ENCODE data around the gene ODF2. TPM values are rescaled to one million over a fixed set of nuclear protein-coding genes. Genes with fewer than 3 reads are reported as not detected.

Gene ODF2
- polyA plus RNA-seq, 1 of the 3 experiments (the other 2 are of a cell fraction) = 35.7 TPM

DNA sequence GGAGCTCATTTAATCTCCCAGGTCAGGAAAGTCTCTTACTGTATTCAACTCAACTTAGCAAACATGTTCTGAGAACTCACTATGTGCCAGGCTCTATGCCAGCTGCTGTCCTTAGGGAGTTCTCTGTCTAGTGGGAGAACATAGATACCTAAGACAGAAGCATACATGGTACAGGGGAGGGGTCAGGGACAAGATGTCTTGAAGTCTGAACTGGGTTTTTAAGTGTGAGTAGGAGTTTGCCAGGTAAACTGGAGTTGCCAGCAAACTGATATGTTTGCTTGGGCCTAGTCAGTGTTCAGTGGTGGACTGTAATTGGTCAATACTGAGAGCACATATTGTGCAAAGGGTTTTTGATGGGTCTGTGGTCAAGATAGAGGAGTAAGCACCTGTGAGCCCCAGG is 30.4 kb downstream of the ODF2 start:
- Histone ChIP-seq H3K4me2 (no peak overlapping the region), H3K9ac (no peak overlapping the region), H4K20me1 (ENCODE audit: insufficient read depth) (no peaks in the 10 kb centered on the region), H3K9me3 (no peaks in the 10 kb centered on the region), H3K27me3 (ENCODE audit: insufficient read depth) (no peaks in the 10 kb centered on the region), H3K36me3 (replicated peaks in 1 of 2; ENCODE audit: control insufficient read depth in 1 of 2, insufficient read depth in 2 of 2, low read length in 1 of 2) (peaks cover 41 to 51% of the 10 kb centered on the region in 2 experiments), H3K4me3 (ENCODE audit: low read depth in 2 of 2, low read length in 1 of 2) (no peak overlapping the region), H3F3A (replicated peaks; ENCODE audit: insufficient read depth) (no peaks in the 10 kb centered on the region), H3K79me2 (ENCODE audit: insufficient read depth) (no peaks in the 10 kb centered on the region), H3K4me1 (ENCODE audit: control insufficient read depth in 1 of 2, insufficient read depth in 2 of 2, low read depth in 1 of 2, low read length in 1 of 2) (no peaks in the 10 kb centered on the region), H3K27ac (ENCODE audit: low read depth in 2 of 2, low read length in 1 of 2) (no peak overlapping the region), H2AFZ (ENCODE audit: low read depth) (no peak overlapping the region), H3K9me2 (no peaks in the 10 kb centered on the region)
- no peak for DNase-seq
- ChIA-PET CTCF (interaction anchor here (0.9 to 1.6 kb wide), 2 partner anchors 10 to 124 kb away, joined by 3 to 5 read pairs; no protein-coding TSS in a partner anchor), POLR2A (no interaction called here)
- TF ChIP-seq RXRA (IDR thresholded peaks at IDR 0.05; ENCODE audit: borderline replicate concordance, low read depth) (no peak), ELF1 (IDR thresholded peaks at IDR 0.05) (no peak), NRF1 (IDR thresholded peaks at IDR 0.05; ENCODE audit: low read depth, low read length) (no peak), SMC3 (IDR thresholded peaks at IDR 0.05; ENCODE audit: low read depth, low read length) (no peak), GABPA (IDR thresholded peaks at IDR 0.05; ENCODE audit: low read depth) (no peak), CHD2 (IDR thresholded peaks at IDR 0.05; ENCODE audit: low read length, partially characterized antibody) (no peak), FOSL2 (IDR thresholded peaks at IDR 0.05; ENCODE audit: borderline replicate concordance, low read depth) (no peak), MEF2A (IDR thresholded peaks at IDR 0.05; ENCODE audit: borderline replicate concordance, low read depth) (no peak), TCF12 (IDR thresholded peaks at IDR 0.05) (no peak), EZH2phosphoT487 (IDR thresholded peaks at IDR 0.05; ENCODE audit: borderline replicate concordance, low read depth) (no peak), SIN3A (IDR thresholded peaks at IDR 0.05; ENCODE audit: borderline replicate concordance, low read depth, low read length) (no peak)
- TF ChIP-seq, protein P1, sequence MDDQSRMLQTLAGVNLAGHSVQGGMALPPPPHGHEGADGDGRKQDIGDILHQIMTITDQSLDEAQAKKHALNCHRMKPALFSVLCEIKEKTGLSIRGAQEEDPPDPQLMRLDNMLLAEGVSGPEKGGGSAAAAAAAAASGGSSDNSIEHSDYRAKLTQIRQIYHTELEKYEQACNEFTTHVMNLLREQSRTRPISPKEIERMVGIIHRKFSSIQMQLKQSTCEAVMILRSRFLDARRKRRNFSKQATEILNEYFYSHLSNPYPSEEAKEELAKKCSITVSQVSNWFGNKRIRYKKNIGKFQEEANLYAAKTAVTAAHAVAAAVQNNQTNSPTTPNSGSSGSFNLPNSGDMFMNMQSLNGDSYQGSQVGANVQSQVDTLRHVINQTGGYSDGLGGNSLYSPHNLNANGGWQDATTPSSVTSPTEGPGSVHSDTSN (IDR thresholded peaks at IDR 0.05) = no peak
- TF ChIP-seq, protein P2, sequence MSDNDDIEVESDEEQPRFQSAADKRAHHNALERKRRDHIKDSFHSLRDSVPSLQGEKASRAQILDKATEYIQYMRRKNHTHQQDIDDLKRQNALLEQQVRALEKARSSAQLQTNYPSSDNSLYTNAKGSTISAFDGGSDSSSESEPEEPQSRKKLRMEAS (IDR thresholded peaks at IDR 0.05; ENCODE audit: low read depth) = no peak
- TF ChIP-seq, protein P3, sequence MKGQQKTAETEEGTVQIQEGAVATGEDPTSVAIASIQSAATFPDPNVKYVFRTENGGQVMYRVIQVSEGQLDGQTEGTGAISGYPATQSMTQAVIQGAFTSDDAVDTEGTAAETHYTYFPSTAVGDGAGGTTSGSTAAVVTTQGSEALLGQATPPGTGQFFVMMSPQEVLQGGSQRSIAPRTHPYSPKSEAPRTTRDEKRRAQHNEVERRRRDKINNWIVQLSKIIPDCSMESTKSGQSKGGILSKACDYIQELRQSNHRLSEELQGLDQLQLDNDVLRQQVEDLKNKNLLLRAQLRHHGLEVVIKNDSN (IDR thresholded peaks at IDR 0.05; ENCODE audit: borderline replicate concordance, low read depth) = no peak
- TF ChIP-seq, protein P4, sequence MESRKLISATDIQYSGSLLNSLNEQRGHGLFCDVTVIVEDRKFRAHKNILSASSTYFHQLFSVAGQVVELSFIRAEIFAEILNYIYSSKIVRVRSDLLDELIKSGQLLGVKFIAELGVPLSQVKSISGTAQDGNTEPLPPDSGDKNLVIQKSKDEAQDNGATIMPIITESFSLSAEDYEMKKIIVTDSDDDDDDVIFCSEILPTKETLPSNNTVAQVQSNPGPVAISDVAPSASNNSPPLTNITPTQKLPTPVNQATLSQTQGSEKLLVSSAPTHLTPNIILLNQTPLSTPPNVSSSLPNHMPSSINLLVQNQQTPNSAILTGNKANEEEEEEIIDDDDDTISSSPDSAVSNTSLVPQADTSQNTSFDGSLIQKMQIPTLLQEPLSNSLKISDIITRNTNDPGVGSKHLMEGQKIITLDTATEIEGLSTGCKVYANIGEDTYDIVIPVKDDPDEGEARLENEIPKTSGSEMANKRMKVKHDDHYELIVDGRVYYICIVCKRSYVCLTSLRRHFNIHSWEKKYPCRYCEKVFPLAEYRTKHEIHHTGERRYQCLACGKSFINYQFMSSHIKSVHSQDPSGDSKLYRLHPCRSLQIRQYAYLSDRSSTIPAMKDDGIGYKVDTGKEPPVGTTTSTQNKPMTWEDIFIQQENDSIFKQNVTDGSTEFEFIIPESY (IDR thresholded peaks at IDR 0.05; ENCODE audit: borderline replicate concordance, low read depth) = no peak
- TF ChIP-seq, protein P5, sequence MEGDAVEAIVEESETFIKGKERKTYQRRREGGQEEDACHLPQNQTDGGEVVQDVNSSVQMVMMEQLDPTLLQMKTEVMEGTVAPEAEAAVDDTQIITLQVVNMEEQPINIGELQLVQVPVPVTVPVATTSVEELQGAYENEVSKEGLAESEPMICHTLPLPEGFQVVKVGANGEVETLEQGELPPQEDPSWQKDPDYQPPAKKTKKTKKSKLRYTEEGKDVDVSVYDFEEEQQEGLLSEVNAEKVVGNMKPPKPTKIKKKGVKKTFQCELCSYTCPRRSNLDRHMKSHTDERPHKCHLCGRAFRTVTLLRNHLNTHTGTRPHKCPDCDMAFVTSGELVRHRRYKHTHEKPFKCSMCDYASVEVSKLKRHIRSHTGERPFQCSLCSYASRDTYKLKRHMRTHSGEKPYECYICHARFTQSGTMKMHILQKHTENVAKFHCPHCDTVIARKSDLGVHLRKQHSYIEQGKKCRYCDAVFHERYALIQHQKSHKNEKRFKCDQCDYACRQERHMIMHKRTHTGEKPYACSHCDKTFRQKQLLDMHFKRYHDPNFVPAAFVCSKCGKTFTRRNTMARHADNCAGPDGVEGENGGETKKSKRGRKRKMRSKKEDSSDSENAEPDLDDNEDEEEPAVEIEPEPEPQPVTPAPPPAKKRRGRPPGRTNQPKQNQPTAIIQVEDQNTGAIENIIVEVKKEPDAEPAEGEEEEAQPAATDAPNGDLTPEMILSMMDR (IDR thresholded peaks at IDR 0.05) = no peak
- TF ChIP-seq, protein P6, sequence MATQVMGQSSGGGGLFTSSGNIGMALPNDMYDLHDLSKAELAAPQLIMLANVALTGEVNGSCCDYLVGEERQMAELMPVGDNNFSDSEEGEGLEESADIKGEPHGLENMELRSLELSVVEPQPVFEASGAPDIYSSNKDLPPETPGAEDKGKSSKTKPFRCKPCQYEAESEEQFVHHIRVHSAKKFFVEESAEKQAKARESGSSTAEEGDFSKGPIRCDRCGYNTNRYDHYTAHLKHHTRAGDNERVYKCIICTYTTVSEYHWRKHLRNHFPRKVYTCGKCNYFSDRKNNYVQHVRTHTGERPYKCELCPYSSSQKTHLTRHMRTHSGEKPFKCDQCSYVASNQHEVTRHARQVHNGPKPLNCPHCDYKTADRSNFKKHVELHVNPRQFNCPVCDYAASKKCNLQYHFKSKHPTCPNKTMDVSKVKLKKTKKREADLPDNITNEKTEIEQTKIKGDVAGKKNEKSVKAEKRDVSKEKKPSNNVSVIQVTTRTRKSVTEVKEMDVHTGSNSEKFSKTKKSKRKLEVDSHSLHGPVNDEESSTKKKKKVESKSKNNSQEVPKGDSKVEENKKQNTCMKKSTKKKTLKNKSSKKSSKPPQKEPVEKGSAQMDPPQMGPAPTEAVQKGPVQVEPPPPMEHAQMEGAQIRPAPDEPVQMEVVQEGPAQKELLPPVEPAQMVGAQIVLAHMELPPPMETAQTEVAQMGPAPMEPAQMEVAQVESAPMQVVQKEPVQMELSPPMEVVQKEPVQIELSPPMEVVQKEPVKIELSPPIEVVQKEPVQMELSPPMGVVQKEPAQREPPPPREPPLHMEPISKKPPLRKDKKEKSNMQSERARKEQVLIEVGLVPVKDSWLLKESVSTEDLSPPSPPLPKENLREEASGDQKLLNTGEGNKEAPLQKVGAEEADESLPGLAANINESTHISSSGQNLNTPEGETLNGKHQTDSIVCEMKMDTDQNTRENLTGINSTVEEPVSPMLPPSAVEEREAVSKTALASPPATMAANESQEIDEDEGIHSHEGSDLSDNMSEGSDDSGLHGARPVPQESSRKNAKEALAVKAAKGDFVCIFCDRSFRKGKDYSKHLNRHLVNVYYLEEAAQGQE (IDR thresholded peaks at IDR 0.05; ENCODE audit: low read depth, low read length) = no peak
